GM12872 (cell line): Measurements from ENCODE around the gene KRTAP22-1.

Experiments
- TF ChIP-seq, protein P1 (sequence below): IDR thresholded peaks from 3 replicates; pipeline ENCODE4 v1.5.1; 2011; ENCODE audit warnings: low read depth, mild to moderate bottlenecking, low read length, moderate library complexity; ENCODE audit not compliant: insufficient read depth

The KRTAP22-1 gene

DNA sequence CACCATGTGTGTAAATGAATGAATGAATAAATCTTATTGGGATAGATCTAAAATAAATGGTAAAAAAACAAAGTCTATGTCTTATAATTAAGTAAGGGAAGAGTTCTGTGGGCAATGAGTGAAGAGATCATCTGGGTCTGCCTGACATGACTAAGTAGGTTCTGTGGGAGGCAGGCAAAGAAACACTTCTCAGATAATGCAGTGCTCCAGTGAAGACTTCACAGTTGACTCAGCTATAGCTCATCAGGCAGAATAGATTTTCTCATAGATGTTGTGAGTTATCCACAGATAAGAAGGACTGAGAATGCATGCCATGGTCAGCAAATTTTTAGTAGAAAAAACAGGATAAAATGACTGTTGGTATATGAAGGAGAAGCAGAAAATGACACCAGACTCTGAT is 23.1 kb upstream of the KRTAP22-1 start:
- TF ChIP-seq, protein P1, sequence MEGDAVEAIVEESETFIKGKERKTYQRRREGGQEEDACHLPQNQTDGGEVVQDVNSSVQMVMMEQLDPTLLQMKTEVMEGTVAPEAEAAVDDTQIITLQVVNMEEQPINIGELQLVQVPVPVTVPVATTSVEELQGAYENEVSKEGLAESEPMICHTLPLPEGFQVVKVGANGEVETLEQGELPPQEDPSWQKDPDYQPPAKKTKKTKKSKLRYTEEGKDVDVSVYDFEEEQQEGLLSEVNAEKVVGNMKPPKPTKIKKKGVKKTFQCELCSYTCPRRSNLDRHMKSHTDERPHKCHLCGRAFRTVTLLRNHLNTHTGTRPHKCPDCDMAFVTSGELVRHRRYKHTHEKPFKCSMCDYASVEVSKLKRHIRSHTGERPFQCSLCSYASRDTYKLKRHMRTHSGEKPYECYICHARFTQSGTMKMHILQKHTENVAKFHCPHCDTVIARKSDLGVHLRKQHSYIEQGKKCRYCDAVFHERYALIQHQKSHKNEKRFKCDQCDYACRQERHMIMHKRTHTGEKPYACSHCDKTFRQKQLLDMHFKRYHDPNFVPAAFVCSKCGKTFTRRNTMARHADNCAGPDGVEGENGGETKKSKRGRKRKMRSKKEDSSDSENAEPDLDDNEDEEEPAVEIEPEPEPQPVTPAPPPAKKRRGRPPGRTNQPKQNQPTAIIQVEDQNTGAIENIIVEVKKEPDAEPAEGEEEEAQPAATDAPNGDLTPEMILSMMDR = no peak

DNA sequence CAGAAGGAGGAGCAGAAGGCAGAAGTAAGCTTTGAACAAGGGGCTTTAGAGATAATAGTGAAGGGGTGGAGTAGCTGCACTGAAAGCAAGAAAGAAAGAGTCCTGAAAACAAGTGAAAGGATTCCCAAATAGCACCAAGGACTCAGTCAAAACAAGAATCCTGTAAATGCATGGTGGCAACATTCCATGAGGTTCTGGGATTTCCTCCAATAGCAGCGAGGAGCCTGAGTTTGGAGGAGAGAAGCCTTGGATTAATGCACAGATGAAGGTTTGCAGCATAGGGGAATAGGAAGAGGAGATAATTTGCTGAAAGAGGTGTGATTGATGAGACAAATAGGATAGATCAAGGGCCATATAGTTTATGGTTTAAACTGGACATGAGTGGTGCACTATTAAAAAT is 21.5 kb upstream of the KRTAP22-1 start:
- TF ChIP-seq, protein P1 = no peak

DNA sequence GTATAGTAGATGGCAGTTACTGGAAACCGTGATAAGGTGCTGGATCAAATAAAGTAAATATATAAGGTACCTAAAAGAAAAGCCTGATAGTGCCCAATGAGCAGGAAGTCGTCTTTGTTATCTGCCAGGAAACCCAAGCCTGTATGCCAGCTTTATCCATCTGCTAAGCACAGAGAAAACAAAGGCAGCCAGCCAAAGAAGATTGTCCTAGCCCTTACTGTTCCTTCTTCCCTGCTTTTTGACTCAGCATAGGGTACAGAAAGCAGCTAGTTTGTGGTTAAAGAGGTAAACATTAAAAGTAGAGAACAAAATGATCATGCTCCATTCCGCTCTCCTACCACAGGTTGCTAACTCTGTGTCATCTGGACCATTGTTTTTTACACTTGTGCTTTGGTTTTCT is 20.8 kb upstream of the KRTAP22-1 start:
- TF ChIP-seq, protein P1 = no peak

DNA sequence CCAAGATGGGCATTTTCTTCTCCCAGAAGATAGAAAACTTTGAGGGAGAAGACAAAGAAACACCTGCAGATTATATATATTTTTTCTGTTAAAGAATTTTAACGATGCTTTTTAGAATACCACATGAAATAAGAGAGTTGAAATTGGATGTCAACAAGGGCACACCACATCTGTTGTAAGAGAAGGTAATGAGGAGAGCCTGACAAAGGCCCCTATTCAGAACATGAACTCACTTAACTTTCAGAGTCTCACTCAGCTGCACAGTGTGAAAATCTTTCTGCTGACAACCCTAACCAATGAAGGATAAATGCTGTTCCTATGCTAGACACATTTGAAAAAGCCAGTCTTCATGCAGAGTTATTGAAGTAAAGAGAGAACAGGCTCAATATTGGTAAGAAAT is 18.0 kb upstream of the KRTAP22-1 start:
- TF ChIP-seq, protein P1 = no peak

DNA sequence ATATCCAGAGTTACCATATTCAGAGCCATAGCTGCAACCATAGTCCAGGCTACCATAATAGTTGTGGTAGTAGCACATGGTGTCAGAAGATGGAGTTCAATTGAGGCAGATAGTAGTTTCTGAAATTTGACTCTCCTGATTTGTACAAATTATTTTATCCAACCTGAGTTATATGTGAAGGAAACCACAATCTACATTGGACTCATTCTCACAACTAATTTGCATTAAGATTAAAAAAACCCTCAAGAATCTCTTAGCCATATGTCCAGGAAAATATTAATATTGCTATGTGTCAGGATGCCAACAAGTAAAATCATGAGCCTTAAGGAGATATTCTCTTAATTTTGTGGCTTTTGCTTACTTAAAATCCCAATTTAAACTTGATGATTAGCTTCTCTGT is 10.6 kb upstream of the KRTAP22-1 start, which contains the start of gene KRTAP22-2:
TSS of gene KRTAP22-2 (minus strand) at position 101 of the 400 bp plus-strand sequence.
- TF ChIP-seq, protein P1 = no peak

DNA sequence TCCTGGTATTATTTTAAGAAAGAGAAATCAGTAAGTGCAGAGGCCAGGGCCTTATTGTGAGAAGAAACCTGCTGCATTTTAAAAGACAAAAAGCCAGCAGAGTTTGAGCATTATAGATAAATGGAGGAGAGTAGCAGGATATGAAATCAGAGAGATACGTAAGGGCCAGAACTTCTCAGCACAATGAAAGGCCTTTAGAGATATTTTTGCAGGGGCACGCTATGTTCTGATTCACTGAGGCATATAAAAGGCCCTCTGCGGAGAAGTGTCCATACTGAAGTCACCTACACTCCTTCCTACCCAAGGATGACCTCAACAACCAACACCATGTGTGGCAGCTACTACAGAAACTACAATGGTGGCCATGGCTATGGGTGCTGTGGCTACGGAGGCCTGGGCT is 8.7 kb upstream of the KRTAP22-1 start, which contains the start of gene KRTAP6-3:
TSS of gene KRTAP6-3 (plus strand) at position 301 of the 400 bp plus-strand sequence. CDS start at position 307, 6 bp downstream.
- TF ChIP-seq, protein P1 = no peak

DNA sequence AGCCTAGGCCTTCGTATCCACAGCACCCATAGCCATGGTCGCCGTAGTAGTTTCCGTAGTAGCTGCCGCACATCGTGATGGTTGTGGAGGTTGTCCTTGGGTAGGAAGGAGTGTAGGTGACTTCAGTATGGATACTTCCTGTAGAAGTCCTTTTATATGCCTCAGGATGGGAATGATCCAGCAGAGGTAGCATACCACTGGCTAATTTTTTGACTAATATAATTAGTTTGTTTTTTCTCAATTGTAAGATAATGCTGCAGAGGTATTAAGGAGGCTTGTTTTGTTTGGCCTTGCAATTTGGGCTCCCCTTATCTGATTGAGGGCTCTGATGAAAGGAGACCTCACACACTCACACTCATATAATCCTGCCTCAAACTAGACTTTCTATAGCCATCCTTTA is 2.1 kb upstream of the KRTAP22-1 start, which contains the start of gene KRTAP6-2:
TSS of gene KRTAP6-2 (minus strand) at position 101 of the 400 bp plus-strand sequence. CDS start at position 73, 28 bp downstream.
- TF ChIP-seq, protein P1 = no peak
